ENCODE results near the gene GMPS. TPM values are rescaled to one million over a fixed set of nuclear protein-coding genes. Genes with fewer than 3 reads are reported as not detected.
"Not testable (repeated sequence)": the region's sequence is repeated elsewhere in the genome, so short reads cannot be mapped to it uniquely, and the experiment has no call there.

GMPS gene
- total and polyA plus RNA-seq, 2 experiments from 2014 or later: 49.0 to 65.1 TPM

DNA sequence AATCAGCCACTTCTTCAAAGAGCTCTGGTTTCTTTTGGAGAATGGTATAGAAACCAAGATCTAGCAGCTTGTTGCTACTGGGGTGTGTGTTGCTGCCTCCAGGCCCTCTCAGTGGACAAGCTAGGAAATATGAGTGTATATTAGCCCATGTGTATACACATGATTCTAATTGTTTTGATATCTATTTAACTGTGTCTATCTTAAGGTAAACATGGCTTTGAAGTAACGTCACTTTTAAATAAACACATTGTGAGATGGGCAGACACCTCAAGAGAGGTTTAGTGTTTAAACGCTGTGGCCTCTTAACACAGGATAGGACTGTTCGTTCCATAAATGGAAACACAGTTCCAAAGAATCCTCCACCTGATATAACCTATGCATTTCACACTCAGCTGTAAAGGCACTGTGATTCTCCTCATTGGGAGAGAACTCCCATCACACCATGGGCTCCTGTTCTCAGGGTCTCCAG is 87.0 kb downstream of the GMPS start:
- H3K4me2 ChIP-seq (ENCODE audit: unreplicated experiment): no peak overlapping the region
- H3K9me2 ChIP-seq (ENCODE audit: insufficient read depth): no peaks in the 10 kb centered on the region
- no peaks in the 10 kb centered on the region for H3K36me3 ChIP-seq (ENCODE audit: low read depth)
- no peaks in the 10 kb centered on the region for H3K9me3 ChIP-seq (ENCODE audit: low read depth)
- H3K9ac ChIP-seq: no peak overlapping the region
- no peak overlapping the region for H2AFZ ChIP-seq
- no peak for TF ChIP-seq EZH2 (IDR thresholded peaks at IDR 0.05; ENCODE audit: insufficient read depth, poor library complexity, severe bottlenecking)
- no peak for TF ChIP-seq EZH2phosphoT487 (IDR thresholded peaks at IDR 0.05; ENCODE audit: insufficient read depth, low read depth)
- peaks cover 8% of the 10 kb centered on the region; the same call in 1 of the 2 replicates for H3K4me1 ChIP-seq (ENCODE audit: insufficient read depth)
- H3K79me2 ChIP-seq (ENCODE audit: insufficient read depth): no peaks in the 10 kb centered on the region
- WGBS, 2 experiments (ENCODE audit: low coverage in 1 of 2, low lambda C conversion rate in 2 of 2, missing lambda C conversion rate in 2 of 2): 98 to 100% methylated on average over 3 of the region's 3 CpGs
- H4K20me1 ChIP-seq (ENCODE audit: insufficient read depth): no peaks in the 10 kb centered on the region
- H3F3A ChIP-seq (ENCODE audit: insufficient read depth): peaks cover 8% of the 10 kb centered on the region; the same call in 1 of the 2 replicates
- no peaks in the 10 kb centered on the region for H3K27me3 ChIP-seq (replicated peaks; ENCODE audit: insufficient read depth)
- no peak overlapping the region for H3K4me3 ChIP-seq
- H3K27ac ChIP-seq: no peak overlapping the region
- in situ Hi-C loops (cut with MboI): no loop called here
- DNase-seq: no peak

DNA sequence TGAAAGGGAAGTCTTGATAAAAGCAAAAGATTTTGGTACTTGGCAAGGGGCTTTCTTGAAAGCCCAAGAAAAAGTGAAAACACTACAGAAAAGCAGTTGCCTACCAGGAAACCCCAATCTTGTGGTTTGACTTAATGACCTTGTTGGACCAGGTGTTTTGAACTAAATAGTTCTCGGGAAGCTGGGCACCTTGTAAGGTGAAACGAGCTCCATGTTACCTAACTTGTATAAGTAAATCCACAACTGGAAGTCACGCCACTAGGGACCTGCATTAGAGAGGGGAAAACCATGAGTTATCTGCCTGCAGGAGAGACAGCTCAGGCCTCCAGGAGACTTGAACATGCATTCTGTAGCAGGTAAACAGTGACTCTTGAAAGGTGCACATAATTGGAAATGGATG is 88.2 kb downstream of the GMPS start:
- H3K36me3 ChIP-seq (ENCODE audit: low read depth): no peaks in the 10 kb centered on the region
- TF ChIP-seq EZH2phosphoT487 (IDR thresholded peaks at IDR 0.05; ENCODE audit: insufficient read depth, low read depth) (no peak), EZH2 (IDR thresholded peaks at IDR 0.05; ENCODE audit: insufficient read depth, poor library complexity, severe bottlenecking) (no peak)
- H3K4me1 ChIP-seq (ENCODE audit: insufficient read depth): peaks cover 18% of the 10 kb centered on the region; the same call in 1 of the 2 replicates
- no peak overlapping the region for H3K4me2 ChIP-seq (ENCODE audit: unreplicated experiment)
- no peak overlapping the region for H2AFZ ChIP-seq
- in situ Hi-C loops (cut with MboI): no loop called here
- H3K4me3 ChIP-seq: no peak overlapping the region
- no peak overlapping the region for H3K27ac ChIP-seq
- no peaks in the 10 kb centered on the region for H4K20me1 ChIP-seq (ENCODE audit: insufficient read depth)
- H3K9ac ChIP-seq: no peak overlapping the region
- peaks cover 19% of the 10 kb centered on the region; the same call in 1 of the 2 replicates for H3F3A ChIP-seq (ENCODE audit: insufficient read depth)
- no peaks in the 10 kb centered on the region for H3K9me2 ChIP-seq (ENCODE audit: insufficient read depth)
- 80 to 88% methylated on average over 3 of the region's 3 CpGs for WGBS, 2 experiments (ENCODE audit: low coverage in 1 of 2, low lambda C conversion rate in 2 of 2, missing lambda C conversion rate in 2 of 2)
- H3K27me3 ChIP-seq (replicated peaks; ENCODE audit: insufficient read depth): no peaks in the 10 kb centered on the region
- H3K9me3 ChIP-seq (ENCODE audit: low read depth): no peaks in the 10 kb centered on the region
- DNase-seq: no peak
- no peaks in the 10 kb centered on the region for H3K79me2 ChIP-seq (ENCODE audit: insufficient read depth)

DNA sequence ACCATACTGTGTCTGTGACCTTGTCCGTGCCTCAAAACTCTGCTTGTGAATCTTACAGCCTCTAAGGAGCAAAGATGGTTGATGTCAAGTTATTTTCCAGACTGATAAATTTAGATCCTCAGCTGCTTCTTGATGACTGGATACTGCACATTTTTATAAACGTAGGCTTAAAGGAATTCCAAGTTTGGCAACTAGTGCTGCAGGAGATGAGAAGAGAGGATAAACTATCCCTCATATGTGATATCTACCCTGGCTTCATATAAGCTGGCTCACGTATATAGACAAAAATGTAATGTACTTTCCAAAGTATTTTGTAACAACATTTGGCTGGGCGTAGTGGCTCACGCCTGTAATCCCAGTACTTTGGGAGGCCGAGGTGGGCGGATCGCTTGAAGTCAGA is 89.6 kb downstream of the GMPS start:
- TF ChIP-seq EZH2phosphoT487 (IDR thresholded peaks at IDR 0.05; ENCODE audit: insufficient read depth, low read depth) (no peak), EZH2 (IDR thresholded peaks at IDR 0.05; ENCODE audit: insufficient read depth, poor library complexity, severe bottlenecking) (no peak)
- Histone ChIP-seq H3K4me2 (ENCODE audit: unreplicated experiment) (no peak overlapping the region), H3K27ac (peak overlapping the region; percentile 61), H3K9me3 (ENCODE audit: low read depth) (no peaks in the 10 kb centered on the region), H3K27me3 (replicated peaks; ENCODE audit: insufficient read depth) (no peaks in the 10 kb centered on the region), H3K9ac (no peak overlapping the region), H3K36me3 (ENCODE audit: low read depth) (no peaks in the 10 kb centered on the region), H3K4me3 (no peak overlapping the region), H3F3A (ENCODE audit: insufficient read depth) (peaks cover 19% of the 10 kb centered on the region; the same call in 1 of the 2 replicates), H2AFZ (no peak overlapping the region), H3K9me2 (ENCODE audit: insufficient read depth) (peaks cover 7% of the 10 kb centered on the region; the same call in 1 of the 2 replicates), H4K20me1 (ENCODE audit: insufficient read depth) (no peaks in the 10 kb centered on the region), H3K79me2 (ENCODE audit: insufficient read depth) (no peaks in the 10 kb centered on the region), H3K4me1 (ENCODE audit: insufficient read depth) (peaks cover 24% of the 10 kb centered on the region; the same call in 1 of the 2 replicates)
- in situ Hi-C loops (cut with MboI): no loop called here
- 55 to 64% methylated on average over 8 of the region's 8 CpGs for WGBS, 2 experiments (ENCODE audit: low coverage in 1 of 2, low lambda C conversion rate in 2 of 2, missing lambda C conversion rate in 2 of 2)
- peak; percentile 77 for DNase-seq

DNA sequence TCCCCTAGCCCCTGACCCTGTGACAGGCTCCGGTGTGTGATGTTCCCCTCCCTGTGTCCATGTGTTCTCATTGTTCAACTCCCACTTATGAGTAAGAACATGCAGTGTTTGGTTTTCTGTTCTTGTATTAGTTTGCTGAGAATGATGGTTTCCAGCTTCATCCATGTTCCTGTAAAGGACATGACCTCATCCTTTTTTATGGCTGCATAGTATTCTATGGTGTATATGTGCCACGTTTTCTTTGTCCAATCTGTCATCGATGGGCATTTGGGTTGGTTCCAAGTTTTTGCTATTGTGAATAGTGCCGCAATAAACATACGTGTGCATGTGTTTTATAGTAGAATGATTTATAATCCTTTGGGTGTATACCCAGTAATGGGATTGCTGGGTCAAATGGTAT is 90.6 kb downstream of the GMPS start:
- H3K4me2 ChIP-seq (ENCODE audit: unreplicated experiment); H4K20me1 ChIP-seq (ENCODE audit: insufficient read depth); in situ Hi-C loops (cut with MboI); H3K9ac ChIP-seq; H3K27me3 ChIP-seq (replicated peaks; ENCODE audit: insufficient read depth); H3K4me3 ChIP-seq; H3K9me3 ChIP-seq (ENCODE audit: low read depth); H3K79me2 ChIP-seq (ENCODE audit: insufficient read depth); H3K36me3 ChIP-seq (ENCODE audit: low read depth); H3K9me2 ChIP-seq (ENCODE audit: insufficient read depth); H2AFZ ChIP-seq; H3K27ac ChIP-seq; DNase-seq: not testable (repeated sequence)
- Histone ChIP-seq H3F3A (ENCODE audit: insufficient read depth) (peaks cover 19% of the 10 kb centered on the region; the same call in 1 of the 2 replicates), H3K4me1 (ENCODE audit: insufficient read depth) (peaks cover 24% of the 10 kb centered on the region; the same call in 1 of the 2 replicates)
- 99 to 100% methylated on average over 5 of the region's 5 CpGs for WGBS, 2 experiments (ENCODE audit: low coverage in 1 of 2, low lambda C conversion rate in 2 of 2, missing lambda C conversion rate in 2 of 2)

Data from GM23248 (cell line).